Measurements from ENCODE around the gene AR.

The AR gene

DNA sequence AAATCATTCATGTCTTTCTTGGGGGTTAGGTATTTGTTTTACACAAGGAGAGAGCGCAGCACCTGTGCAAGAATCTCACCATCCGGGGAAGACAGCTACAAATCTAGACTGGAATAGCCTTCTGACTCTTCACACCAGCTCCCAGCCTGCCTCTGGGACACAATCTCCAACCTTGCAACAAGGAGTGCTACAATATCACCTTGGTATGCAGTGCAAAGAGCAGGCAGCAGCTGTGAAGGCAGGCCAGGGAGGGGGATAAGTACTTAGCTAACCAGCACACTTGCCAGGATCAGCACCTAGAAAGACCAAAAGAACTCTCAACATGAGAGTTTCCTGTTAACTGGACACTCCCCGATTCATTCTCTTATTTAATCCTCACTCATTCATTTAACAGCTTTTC lies 235.3 kb downstream of the AR start:
- TF ChIP-seq ZNF274 (IDR thresholded peaks at IDR 0.05; ENCODE audit: low read depth, low read length): no peak
- H3K4me3 ChIP-seq (ENCODE audit: low read length): no peak overlapping the region

Measured in GM08714 (cell line).